Gastroesophageal sphincter (tissue), 4 donors: ENCODE results near the gene AMER2. TPM values are rescaled to one million over a fixed set of nuclear protein-coding genes. Genes with fewer than 3 reads are reported as not detected.

Source experiments
- ATAC-seq: fragments of 150-250 bp; one replicate; pipeline ENCODE4 v1.9.1; 2016; ENCODE audit warnings: mild to moderate bottlenecking, moderate library complexity
- H3K27ac ChIP-seq, 4 donors: fragments of 200-600 bp; sonication (generic) in 3 of 4; 1 replicate in 3 of 4; 2 replicates in 1 of 4; pipeline ENCODE4 v1.5.1; 2016 to 2019
- H3K27me3 ChIP-seq: fragments of 200-600 bp; sonication (generic); one replicate; pipeline ENCODE4 v1.5.1; 2019
- H3K36me3 ChIP-seq, 2 donors: fragments of 200-600 bp; sonication (generic); one replicate each; pipeline ENCODE4 v1.5.1; 2019; ENCODE audit warnings: control low read depth in 1 of 2
- H3K4me1 ChIP-seq, 3 donors: fragments of 200-600 bp; sonication (generic); 1 replicate in 2 of 3; 2 replicates in 1 of 3; pipeline ENCODE4 v1.5.1; 2016 to 2019; ENCODE audit warnings: control low read depth in 2 of 3
- H3K4me3 ChIP-seq, 2 donors: fragments of 200-600 bp; sonication (generic); one replicate each; pipeline ENCODE4 v1.5.1; 2019; ENCODE audit warnings: mild to moderate bottlenecking in 1 of 2, moderate library complexity in 1 of 2
- H3K9me3 ChIP-seq, 3 donors: fragments of 200-600 bp; sonication (generic); one replicate each; pipeline ENCODE4 v1.5.1; 2017 to 2019; ENCODE audit warnings: control low read depth in 2 of 3
- CTCF ChIP-seq, 4 experiments: fragments of 200-600 bp in 2 of 4; fragments of 450-650 bp in 2 of 4; sonication (generic) in 1 of 4; IDR thresholded peaks; one replicate each; pipeline ENCODE4 v1.5.1; 2017 to 2019; ENCODE audit warnings: antibody characterized with exemption in 4 of 4, mild to moderate bottlenecking in 2 of 4, moderate library complexity in 2 of 4
- EP300 ChIP-seq: sonication (generic); formaldehyde crosslinking; IDR thresholded peaks from one replicate; pipeline ENCODE4 v1.6.1; 2017; ENCODE audit warnings: antibody characterized with exemption, mild to moderate bottlenecking
- POLR2A ChIP-seq, 2 donors: fragments of 450-650 bp; IDR thresholded peaks; one replicate each; pipeline ENCODE4 v1.6.1; 2017; ENCODE audit warnings: antibody characterized with exemption in 2 of 2, mild to moderate bottlenecking in 2 of 2, moderate library complexity in 1 of 2
- POLR2AphosphoS5 ChIP-seq: sonication (generic); formaldehyde crosslinking; IDR thresholded peaks from one replicate; pipeline ENCODE4 v1.6.1; 2017; ENCODE audit warnings: antibody characterized with exemption
- WGBS, 2 donors: methylation state at CpG; one replicate each; pipeline ENCODE4 v1.1.5; 2018; ENCODE audit warnings: low coverage in 1 of 2; 5-methylcytosine and 5-hydroxymethylcytosine counted together
- total RNA-seq, 4 donors: library from RNA; depleted of rRNA; stranded (reverse); fragments of >200 nt; gene quantifications; one replicate each; pipeline ENCODE4 v1.1.0, GENCODE V29; 2016

AMER2 gene
- total RNA-seq, 4 donors from 2014 or later: 0.04 to 0.81 (median 0.31) TPM; not detected in 1

- Histone ChIP-seq H3K4me1 (no peaks in the 10 kb centered on the region), H3K9me3 (no peaks in the 10 kb centered on the region), H3K36me3 (no peaks in the 10 kb centered on the region), H3K27me3 (no peaks in the 10 kb centered on the region), H3K4me3 (no peak overlapping the region), H3K27ac (no peak overlapping the region)
- TF ChIP-seq POLR2AphosphoS5: no peak
- TF ChIP-seq POLR2A (IDR thresholded peaks at IDR 0.05): no peak
- TF ChIP-seq CTCF (IDR thresholded peaks at IDR 0.05): no peak
- no peak for TF ChIP-seq EP300
- no peak for ATAC-seq
- 41 to 46% methylated on average over 4 to 6 of the region's 6 CpGs for WGBS, 2 donors
These were observed 42.6 kb upstream of the AMER2 start for GRCh38 chr13:25214491-25215252.

GRCh38 chr13:25213715-25214114 lies 41.6 kb upstream of the AMER2 start:
- WGBS, 2 donors: no CpG with 5 or more reads among the region's 2 CpGs
- TF ChIP-seq CTCF (IDR thresholded peaks at IDR 0.05) (no peak), POLR2AphosphoS5 (no peak), EP300 (no peak), POLR2A (IDR thresholded peaks at IDR 0.05) (no peak)
- Histone ChIP-seq H3K9me3 (no peaks in the 10 kb centered on the region), H3K27me3 (no peaks in the 10 kb centered on the region), H3K27ac (no peak overlapping the region), H3K4me1 (no peaks in the 10 kb centered on the region), H3K4me3 (no peak overlapping the region), H3K36me3 (no peaks in the 10 kb centered on the region)
- no peak for ATAC-seq

DNA sequence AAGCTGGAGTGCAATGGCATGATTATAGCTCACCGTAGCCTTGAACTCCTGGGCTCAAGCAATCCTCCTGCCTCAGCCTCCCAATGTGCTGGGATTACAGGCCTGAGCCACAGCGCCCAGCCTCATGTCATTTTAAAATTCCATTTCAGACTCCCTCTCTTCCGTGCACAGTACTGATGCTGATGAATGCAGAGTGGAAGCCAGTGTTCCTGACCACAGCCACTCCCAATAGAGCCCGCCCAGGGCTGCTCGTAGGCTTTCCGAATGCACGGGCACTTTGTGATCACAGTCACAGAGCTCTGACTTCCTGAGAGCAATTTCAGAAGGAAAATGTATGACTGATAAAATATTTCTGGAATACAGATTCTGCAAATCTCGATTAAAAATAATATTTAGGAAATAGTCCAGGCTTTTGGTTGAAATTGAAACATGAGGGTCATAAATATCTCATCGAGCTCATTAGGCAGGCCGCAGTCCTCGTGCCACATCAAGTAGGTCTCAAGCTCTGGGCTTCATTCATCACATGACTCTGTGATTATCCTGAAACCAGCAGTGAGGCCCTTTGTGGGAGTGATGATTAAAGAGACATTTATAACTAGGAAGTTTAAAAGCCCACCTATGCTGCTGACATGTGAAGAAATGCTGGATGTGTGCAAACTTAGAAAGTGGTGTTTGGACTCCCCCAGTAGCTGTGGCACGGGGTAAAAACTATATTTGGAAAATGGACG lies 38.9 kb upstream of the AMER2 start:
- H3K27me3 ChIP-seq: no peaks in the 10 kb centered on the region
- no peak for TF ChIP-seq POLR2A (IDR thresholded peaks at IDR 0.05)
- TF ChIP-seq EP300: no peak
- TF ChIP-seq CTCF (IDR thresholded peaks at IDR 0.05): no peak
- no peak for TF ChIP-seq POLR2AphosphoS5
- H3K27ac ChIP-seq: no peak overlapping the region
- H3K4me1 ChIP-seq: no peaks in the 10 kb centered on the region
- no peaks in the 10 kb centered on the region for H3K36me3 ChIP-seq
- H3K9me3 ChIP-seq: no peaks in the 10 kb centered on the region
- no peak for ATAC-seq
- 45 to 67% methylated on average over 8 to 10 of the region's 13 CpGs for WGBS, 2 donors
- no peak overlapping the region for H3K4me3 ChIP-seq

- TF ChIP-seq POLR2A (IDR thresholded peaks at IDR 0.05) (no peak), EP300 (no peak), CTCF (IDR thresholded peaks at IDR 0.05) (no peak), POLR2AphosphoS5 (no peak)
- no peak for ATAC-seq
- H3K27me3 ChIP-seq: peaks cover 8% of the 10 kb centered on the region
- no peak overlapping the region for H3K27ac ChIP-seq
- H3K9me3 ChIP-seq: no peaks in the 10 kb centered on the region
- no peak overlapping the region for H3K4me3 ChIP-seq
- WGBS, 2 donors: 66 to 72% methylated on average over 7 to 8 of the region's 8 CpGs
- H3K36me3 ChIP-seq: no peaks in the 10 kb centered on the region
- H3K4me1 ChIP-seq: no peaks in the 10 kb centered on the region
These were observed 35.3 kb upstream of the AMER2 start for GRCh38 chr13:25207291-25207810.
